Activated CD4-positive, CD25-positive, alpha-beta regulatory T cell treated with anti-CD3 and anti-CD28 coated beads, Interleukin-2, amount 50 U/mL, for 24 hours (primary cell): ENCODE data around the gene NF2.

Source experiments
- ATAC-seq, 2 donors: fragments of 150-1000 bp; cut with Tn5 transposase; one replicate each; pipeline ENCODE4 v1.10.0; 2021; ENCODE audit warnings: mild to moderate bottlenecking in 1 of 2, moderate library complexity in 1 of 2

Gene NF2

DNA sequence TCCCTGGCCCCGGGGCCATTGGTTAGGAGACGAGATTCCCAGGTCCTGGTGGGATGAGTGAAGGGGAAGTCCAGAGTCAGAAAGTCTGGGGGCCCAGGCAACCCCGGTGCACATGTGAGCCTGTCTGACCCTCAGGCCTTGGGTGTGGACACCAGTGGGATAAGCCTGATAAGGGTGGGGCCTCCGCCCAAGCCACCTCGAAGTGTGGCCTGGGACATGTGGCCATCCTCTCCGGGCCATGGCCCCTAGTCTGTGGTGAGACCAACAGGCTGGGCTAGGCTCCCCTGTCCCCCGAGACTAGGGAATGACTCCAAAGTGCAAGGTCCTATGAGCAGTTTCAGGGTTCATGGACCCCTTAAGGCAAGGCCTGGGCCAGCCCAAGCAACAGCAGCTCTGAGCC is 122.7 kb downstream of the NF2 start:
- ATAC-seq: no peak

DNA sequence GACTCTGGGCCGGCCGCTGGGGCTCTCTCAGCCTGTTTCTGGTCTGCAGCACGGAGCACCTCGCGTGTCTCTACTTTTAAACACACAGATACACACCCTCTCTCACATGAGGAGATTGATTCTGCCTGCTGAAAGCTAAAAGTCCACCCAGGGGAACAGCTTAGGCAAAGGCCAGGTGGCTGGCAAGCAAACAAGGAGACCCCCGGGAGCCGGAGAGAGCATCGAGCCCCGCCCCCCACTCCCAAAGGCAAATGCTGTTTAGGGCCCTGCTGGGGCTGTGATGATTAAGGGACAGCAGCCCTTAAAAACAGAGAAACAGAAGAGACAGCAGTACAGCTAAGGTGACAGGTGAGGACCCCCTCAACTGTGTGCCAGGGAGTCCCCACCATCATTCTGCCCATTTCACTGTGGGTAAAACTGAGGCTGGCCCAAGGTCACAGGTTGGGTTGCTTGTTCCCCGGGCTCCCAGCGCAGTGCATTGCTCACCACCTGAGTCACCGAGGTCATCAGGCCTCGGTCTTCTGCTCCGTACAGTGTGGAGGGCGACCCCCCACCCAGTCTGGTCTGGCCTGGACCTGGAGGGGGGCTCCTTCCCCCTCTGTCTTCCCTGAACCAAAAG is 123.2 kb downstream of the NF2 start:
- no peak for ATAC-seq

DNA sequence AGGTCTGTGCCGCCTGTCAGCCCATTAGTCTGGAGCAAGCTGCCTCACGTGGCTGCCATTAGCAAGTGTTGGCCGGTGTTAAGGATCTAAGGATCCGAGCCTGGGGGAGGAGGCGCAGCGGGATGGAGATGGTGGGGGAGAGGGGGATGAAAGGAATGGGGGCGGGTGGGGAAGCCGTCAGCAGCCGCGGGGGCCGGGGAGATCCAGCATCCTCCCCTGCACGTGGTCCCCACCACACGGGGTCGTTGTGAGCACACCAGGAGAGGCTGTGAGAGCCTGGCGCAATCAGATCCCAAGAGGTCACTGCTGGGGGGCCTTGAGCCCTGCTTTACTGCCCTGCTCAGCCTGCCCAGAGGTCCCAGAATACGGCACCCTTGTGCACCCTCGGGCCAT is 123.7 kb downstream of the NF2 start:
- no peak for ATAC-seq

DNA sequence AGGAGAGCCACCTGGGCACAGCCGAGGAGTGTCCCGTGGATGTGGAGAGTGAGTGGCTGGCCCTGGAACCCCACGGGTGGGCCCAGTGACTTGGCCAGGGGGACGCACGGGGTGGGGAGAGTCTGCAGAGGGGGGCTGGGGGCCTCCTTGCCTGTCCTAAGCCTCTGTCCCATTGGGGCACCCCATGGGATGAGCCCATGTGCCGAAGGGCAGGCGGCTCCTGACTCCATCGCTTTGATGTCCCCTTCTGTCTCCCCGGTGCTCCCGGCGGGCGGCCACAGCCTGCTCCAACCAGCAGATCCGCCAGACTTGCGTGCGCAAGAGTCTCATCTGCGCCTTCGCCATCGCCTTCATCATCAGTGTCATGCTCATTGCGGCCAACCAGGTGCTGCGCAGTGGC is 125.7 kb downstream of the NF2 start:
- no peak for ATAC-seq

DNA sequence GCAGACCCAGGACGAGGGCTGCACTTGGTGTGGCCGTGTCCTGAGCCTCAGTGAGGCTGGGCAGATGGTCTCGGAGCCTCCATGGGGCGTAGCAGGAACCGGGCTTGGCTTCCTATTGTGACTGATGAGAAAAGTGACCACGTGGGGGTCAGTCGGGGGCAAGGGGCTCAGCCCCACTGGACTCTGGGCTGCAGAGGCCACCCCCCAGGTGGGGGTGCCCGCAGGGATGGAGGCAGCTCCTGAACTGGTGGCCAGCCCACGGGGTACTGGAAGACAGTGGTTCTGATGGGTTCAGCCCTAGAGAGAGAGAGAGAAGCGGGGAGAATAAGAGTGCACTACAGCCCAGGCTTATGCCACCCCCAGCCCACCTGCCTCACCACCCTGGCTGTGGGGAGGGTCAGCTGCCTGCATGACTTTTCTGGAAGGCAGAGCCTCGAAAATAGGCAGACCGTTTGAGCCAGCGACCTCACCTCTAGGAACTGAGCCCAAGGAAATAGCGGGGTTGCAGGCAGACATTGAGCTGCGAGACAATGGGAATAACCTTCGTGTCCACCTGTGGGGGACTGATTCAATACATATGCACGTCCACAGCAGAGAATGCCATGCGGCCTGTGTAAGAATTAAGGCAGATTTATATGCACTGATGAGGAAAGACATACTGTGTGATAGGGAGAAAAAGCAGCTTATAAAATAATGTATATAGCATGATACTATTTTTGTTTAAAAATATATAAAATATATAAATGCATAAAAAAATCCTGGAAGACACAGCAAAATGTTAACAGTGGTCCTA is 127.8 kb downstream of the NF2 start:
- no peak for ATAC-seq

DNA sequence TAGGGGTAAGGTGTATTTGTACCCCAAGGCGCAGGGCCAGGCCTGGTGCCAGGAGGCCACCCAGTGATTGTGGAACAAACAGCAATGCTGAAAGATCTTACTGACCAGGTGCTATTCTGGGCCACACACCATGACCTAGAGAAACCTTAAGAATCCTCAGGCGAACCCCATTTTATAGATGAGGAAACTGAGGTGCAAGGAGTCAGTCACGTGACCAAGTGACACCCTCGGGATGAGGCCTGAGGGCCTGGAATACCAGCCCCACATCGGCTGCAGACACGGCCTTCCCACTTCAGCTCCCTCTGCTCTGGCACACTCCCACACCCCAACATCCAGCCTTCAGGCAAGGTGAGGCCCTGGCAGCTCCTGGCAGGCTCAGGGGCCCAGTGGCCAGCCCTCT is 129.4 kb downstream of the NF2 start:
- ATAC-seq: no peak

DNA sequence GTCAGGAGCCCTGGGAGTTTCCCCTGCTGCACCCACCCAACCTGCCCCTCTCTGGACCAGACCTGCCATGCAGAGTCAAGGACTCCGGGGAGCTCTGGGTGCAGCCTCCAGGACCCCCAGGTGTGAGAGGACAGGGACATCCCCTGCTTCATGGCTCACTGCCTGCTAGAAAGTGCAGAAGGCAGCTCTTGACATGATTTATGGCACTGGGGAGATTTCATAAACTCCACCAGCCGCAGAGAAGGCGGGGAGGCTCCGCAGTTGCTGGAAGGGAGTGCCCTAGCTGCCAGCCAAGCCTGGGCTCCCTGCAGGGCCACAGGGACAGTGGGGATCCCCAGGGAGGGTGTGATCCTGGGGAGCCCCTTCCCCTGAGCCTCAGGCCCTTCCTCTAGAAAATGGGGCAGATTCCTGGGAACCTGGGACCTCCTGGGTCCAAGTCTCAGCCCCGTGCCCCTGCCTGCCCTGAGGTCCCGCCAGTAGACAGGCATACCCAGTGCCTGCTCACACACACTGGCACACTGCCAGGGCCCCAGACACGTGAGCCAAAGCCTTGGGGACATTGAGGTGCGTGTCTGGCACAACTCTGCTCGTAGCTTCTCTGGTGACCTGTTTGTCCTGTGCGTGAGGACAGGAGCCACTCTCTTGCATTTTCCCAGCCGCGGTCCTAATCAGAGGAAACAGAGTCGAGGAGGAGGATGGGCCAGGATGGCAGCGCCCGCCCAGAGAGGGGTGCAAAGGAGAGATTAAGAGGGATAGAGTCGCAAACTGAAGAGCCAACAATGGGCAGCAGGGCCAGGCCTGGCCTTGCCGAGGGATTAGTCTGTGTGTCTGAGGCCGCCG is 130.1 kb downstream of the NF2 start:
- no peak for ATAC-seq

DNA sequence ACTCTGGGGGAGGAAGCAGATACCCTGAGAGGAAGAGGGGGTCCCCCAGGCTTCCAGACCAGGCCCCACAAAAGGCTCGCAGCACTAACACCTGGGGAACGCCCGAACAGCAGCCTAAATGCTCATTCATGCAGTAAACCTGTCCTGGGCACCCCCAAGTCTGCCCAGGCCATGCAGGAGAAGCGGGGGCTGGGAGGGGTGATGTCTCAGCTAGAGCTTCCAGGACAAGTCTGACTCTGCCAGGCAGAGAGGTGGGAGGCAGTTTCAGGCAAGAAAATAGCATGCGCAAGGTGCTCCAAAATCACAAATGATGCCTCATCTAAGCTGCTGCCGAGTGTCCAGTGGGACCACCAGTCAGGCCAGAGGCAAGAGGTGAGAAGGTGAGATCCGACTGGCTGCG is 131.0 kb downstream of the NF2 start:
- ATAC-seq: no peak

DNA sequence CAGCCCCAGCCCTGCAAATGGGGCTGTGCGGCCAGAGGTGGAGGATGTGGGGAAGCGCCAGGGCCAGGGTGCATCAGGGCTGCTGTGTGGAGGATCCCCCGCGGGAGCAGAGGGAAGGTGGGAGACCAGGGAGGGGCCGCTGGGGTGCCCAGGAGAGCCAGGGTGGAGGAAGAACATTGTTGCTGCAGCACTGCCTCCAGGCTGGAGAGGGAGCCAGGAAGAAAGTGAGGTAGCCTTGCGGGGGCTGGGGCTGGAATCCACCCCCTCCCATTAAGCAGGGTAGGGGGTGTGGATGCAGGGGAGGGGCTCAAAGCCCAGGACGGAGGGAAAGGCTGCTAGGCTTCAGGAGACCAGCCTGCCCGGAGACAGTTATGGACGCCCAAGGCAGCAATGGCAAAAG is 131.4 kb downstream of the NF2 start:
- no peak for ATAC-seq

DNA sequence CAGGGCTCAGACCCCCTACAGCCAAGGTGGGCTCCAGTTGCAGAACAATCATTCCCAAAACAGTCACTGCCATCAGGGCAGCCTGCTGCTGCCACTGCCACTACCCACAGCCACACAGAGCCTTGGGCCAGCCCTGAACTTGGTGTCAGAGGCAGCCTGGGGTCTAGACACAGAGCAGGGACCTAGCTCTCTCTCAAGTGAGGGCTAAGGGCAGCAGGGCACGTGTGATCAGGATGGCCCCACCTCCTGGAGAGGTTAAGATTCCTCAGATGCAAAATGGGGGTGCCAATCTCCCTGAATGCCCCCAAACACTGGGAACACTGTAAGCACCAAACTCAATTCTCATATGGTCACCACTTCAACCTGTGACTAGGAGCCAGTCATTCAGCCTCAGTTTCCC is 132.0 kb downstream of the NF2 start:
- ATAC-seq: no peak

DNA sequence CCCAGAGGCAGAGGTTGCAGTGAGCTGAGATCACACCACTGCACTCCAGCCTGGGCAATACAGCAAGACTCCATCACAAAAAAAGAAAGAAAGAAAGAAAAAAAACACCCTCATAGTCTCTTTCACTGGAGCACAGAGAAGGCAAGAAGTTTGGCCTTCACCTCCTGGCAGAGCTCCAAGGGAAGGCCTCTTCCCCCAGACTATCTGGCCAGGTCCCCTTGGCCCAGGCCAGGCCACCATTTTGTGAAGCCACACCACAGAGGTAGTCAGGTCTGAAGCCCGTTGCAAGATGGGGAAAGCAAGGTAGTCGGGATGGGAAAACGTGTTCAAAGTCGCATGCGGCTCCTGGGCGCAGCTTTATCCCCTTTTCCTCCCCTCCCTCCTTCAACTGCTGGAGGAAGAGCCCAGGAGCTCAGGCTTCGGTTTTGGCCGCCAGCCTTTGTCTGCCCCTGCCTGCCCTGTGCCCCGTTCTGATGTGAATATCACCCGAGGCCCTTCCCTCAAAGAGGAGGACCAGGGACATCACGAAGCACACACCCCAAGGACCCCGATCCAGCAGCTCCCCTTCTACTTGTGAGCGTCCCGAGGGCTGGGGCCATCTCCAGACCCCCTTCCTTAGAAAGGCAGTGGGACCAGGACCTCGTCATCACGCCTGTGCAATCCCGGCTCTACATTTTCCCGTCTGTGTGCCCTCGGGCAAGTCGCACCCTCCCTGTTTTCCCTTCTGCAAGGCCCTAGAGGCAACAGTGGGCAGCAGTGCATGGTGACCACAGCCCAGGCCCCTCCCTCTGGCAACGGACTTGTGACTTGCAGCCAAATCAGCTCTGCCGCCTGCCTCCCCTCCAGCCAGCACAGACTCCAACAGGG is 134.1 kb downstream of the NF2 start:
- no peak for ATAC-seq

DNA sequence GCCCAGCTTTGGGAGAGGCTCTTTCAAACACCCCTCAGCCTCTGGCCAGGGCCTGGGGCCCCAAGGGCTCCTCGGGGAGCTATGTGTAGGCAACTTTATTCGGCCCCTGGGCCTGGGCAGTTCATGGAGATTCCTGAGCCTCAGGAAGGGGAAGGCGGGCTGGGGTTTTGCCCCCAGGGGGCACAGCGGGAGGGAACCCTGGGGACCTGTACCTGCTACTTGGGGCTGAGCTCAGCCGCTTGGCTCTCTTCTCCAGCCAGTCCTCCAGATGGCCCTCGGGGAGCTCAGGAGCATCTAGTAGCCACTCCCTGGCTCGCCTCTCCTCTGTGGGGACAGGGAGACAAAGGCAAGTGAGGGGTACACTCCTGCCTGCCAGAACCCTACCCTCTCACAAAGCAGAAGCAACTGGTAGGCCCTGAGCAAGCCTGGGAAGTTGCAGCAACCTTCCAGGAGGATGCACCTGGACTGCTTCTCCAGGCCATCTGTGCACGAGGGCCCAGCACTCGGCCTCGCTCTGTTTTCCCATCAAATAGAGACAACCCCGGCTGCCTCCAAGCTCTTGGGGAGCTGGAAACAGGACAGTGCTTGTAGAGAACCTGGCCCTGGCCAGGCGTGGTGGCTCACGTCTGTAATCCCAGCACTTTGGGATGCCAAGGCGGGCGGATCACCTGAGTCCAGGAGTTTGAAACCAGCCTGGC is 134.8 kb downstream of the NF2 start:
- no peak for ATAC-seq

DNA sequence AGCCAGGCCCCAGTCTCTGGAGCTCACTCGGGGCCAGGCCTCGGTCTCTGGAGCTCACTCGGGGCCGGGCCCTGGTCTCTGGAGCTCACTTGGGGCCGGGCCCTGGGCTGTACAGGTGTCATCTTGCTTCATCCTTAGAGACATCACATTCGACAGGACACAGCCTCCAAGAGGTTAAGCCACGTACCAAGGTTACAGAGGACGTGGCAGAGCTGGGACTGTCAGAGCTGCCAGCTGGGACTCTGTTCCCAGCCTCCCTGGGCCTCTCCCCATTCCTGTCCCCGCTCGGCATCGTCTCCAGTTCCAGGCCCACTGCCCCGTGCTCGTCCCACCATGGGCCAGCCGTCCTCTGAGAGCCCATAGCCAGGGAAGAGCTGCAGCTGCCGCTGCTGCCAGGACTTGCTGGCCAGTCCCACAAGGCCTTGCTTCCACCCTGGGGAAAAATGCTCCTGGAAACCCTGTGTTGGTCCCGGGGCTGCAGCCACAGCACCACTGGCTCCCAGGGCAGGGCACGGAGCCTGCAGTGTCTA is 136.0 kb downstream of the NF2 start:
- ATAC-seq: no peak

DNA sequence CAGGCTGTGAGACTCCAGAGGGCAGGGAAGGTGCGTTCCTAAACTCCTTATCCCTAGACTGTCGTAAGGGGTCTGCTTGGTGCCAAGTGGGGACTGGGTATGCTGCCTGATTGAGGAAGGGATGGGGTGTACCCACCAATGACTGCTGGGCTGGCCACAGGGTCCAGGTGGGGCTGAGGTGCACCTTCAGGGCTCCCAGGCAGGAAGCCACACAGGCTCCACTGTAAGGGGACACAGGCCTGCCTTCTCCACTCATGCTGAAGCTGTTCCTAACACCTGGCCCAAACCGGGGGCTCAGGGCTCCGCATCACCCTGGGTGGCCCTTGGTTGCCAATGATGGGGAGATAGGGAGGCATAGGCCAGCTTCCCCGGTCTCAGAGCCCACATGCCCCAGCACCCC is 136.8 kb downstream of the NF2 start:
- ATAC-seq: no peak

DNA sequence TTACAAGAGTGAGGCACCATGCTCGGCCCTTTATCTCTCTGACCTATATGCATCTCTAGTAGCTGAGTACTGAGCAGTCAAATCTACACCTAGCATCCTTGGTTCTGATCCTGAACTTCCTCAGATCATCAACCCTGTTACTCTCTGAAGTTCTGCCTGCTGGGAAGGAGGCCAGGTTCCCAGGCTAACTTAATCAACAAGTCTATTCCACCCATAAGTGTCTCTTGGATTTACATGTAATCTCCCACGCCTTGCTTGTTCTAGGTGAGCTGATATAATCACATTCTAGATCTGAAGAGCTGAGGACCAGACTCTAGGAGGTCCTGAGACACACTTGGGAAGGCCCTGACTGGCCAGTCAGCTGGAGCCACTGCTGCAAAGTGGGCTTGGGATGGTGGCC is 138.5 kb downstream of the NF2 start:
- ATAC-seq: no peak

DNA sequence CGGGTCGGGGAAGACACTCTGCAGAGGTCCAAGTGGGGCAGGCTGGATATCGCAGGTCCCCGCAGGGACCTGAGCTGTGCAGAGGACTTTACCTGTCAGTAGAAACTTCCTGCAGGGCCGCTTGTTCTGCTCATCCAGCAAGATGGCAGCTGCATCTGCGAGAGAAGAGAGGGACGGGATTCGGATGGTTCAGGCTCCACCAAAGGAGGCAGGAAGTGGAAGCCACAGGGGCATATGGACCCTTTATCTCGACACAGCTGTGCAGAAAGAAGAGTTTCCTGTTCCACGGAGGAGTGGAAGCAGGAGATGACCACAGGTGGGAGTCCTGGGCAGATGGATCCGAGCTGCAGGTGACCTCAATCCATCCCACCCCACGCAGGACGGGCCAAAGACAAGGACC is 138.9 kb downstream of the NF2 start:
- ATAC-seq: no peak

DNA sequence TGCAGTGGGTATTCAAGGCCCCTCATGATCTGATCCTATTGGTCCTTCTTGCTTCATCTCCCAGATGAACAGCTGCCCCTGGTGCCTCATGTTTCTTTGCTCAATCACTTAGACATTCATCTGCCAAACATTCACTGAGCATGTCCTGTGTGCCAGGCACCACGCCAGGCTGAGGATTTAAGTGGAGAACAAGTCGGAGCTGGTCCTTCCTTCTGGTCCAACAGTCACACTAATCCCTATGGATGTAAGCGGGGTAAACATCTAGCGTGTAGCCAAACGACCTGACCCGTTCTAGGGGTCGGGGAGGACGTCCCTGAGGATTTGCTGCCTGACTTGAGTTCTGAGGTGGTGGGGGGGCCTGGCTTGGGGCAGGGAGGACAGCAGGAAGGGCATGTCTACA is 141.5 kb downstream of the NF2 start:
- no peak for ATAC-seq

DNA sequence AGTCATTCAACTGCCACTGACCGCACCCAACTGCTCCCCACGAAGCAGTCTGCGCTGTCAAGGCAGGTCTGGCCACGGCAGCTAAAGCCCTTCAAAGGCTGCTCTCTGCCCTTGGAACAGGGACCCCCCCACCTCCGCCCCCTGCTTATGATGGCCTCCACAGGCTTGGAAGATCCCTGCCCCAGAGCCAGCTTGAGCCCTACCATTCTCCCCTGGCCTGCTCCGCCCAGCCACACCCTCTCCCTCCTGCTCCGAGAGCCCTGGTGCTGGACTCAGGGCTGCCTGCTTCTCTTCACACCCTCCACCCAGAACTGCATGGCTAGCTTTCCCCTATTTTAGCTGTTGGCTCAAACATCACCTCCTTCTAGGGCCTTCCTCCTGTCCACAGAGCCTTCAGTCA is 144.4 kb downstream of the NF2 start:
- no peak for ATAC-seq
